Osteocyte (in vitro differentiated cells): ENCODE measurements around the gene RHO. TPM values are rescaled to one million over a fixed set of nuclear protein-coding genes. Genes with fewer than 3 reads are reported as not detected.

Experiments used
- DNase-seq: peaks from one replicate; pipeline ENCODE4 v3.0.0; 2021; ENCODE audit warnings: mixed read lengths; ENCODE audit not compliant: unreplicated experiment; ENCODE audit errors: extremely low spot score
- H3K27ac Mint-ChIP-seq: one replicate; pipeline ENCODE4 v1.8.0; 2021; ENCODE audit warnings: mild to moderate bottlenecking, mixed read lengths; ENCODE audit not compliant: unreplicated experiment
- H3K27me3 Mint-ChIP-seq: one replicate; pipeline ENCODE4 v1.8.0; 2021; ENCODE audit warnings: mixed read lengths; ENCODE audit not compliant: unreplicated experiment
- H3K36me3 Mint-ChIP-seq: one replicate; pipeline ENCODE4 v1.8.0; 2021; ENCODE audit warnings: mixed read lengths; ENCODE audit not compliant: unreplicated experiment
- H3K4me1 Mint-ChIP-seq: one replicate; pipeline ENCODE4 v1.8.0; 2021; ENCODE audit warnings: mixed read lengths; ENCODE audit not compliant: unreplicated experiment
- H3K4me3 Mint-ChIP-seq: one replicate; pipeline ENCODE4 v1.8.0; 2021; ENCODE audit warnings: mild to moderate bottlenecking, moderate library complexity, mixed read lengths; ENCODE audit not compliant: unreplicated experiment
- H3K9me3 Mint-ChIP-seq: one replicate; pipeline ENCODE4 v1.8.0; 2021; ENCODE audit warnings: mixed read lengths; ENCODE audit not compliant: unreplicated experiment
- CTCF ChIP-seq: fragments of 200-600 bp; sonication (generic); IDR thresholded peaks from 2 replicates; pipeline ENCODE4 v1.5.0; 2021; ENCODE audit warnings: antibody characterized with exemption, mild to moderate bottlenecking, moderate library complexity
- total RNA-seq: library from RNA; stranded (reverse); gene quantifications from 2 replicates; pipeline ENCODE4 v1.2.1, GENCODE V29; 2021

RHO gene
- total RNA-seq, 1 donor from 2014 or later = not detected

DNA sequence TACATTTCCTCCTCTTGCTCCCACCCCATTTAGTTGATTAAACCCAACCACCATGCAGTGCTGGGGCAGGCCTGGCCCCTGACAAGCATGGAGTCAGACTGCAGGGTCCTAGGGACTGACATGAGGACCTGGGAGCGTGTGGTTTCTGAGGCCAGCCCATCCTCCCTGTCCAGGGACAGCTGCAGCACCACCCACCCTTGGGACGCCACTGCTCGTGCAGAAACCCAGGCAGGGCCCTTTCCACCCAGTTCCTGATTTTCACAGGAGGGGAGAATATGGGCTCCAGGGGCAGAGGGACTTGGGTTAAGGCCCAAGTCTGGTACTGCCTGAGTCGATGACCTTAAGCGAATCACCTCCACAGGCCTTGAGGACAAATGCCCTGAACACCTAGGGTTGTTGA lies 54.4 kb downstream of the RHO start:
- Mint-ChIP-seq H3K4me1 (peaks cover 19% of the 10 kb centered on the region), H3K9me3 (no peaks in the 10 kb centered on the region), H3K27ac (no peak overlapping the region), H3K4me3 (no peak overlapping the region), H3K27me3 (no peaks in the 10 kb centered on the region), H3K36me3 (peaks cover 38% of the 10 kb centered on the region)
- no peak for DNase-seq
- no peak for TF ChIP-seq CTCF

DNA sequence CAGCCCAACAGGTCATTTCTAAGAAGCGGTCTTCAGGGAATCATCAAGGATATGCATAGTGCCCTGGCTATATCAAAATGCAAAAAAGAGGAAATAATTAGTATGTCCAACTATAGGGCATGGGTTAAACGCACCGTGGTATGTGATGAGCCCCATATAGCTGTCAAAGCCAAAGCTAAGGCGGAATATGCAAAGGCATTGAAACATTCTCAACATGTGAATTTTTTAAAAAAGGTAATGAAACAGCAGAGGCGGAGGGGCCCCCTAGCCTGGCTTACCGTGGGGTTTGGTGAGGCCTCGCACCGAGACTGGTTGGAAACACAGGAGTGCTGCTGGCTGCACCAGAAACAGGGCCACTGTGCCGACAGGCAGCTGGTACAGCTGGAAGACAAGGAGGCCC lies 54.9 kb downstream of the RHO start:
- peaks cover 20% of the 10 kb centered on the region for H3K4me1 Mint-ChIP-seq
- no peaks in the 10 kb centered on the region for H3K9me3 Mint-ChIP-seq
- no peak for TF ChIP-seq CTCF
- H3K4me3 Mint-ChIP-seq = no peak overlapping the region
- H3K36me3 Mint-ChIP-seq = peaks cover 40% of the 10 kb centered on the region
- no peak overlapping the region for H3K27ac Mint-ChIP-seq
- no peak for DNase-seq
- no peaks in the 10 kb centered on the region for H3K27me3 Mint-ChIP-seq

DNA sequence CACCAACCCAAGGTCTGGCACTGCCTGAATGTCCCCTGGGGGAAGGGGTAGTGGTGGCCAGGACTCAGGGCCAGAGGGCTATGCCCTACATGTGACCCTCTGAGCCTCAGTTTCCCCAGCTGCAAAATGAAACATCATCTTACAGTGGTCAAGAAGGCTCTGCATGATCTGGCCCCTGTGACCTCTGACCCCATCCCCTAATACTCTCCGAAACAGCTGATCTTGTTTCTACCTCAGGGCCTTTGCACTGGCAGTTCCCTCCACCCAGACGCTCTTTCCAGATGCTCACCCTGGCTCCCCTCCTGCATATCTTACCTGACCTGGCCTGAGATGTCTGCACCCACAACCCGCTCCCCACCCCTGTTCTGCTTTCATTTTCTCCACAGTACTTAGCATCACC lies 56.2 kb downstream of the RHO start:
- H3K36me3 Mint-ChIP-seq = peaks cover 38% of the 10 kb centered on the region

More for the DNA sequence above, 56.2 kb downstream of the RHO start:
- H3K27me3 Mint-ChIP-seq = no peaks in the 10 kb centered on the region
- H3K4me3 Mint-ChIP-seq = no peak overlapping the region
- TF ChIP-seq CTCF = no peak
- H3K9me3 Mint-ChIP-seq = no peaks in the 10 kb centered on the region
- DNase-seq = no peak
- peaks cover 21% of the 10 kb centered on the region for H3K4me1 Mint-ChIP-seq
- peak overlapping the region; percentile 23 for H3K27ac Mint-ChIP-seq

Other genes with a start within 250 kb of the RHO start
- 24.7 and 25.8 TPM in 2 replicates for gene HMCES, start 249.8 kb upstream of the RHO start, total RNA-seq
- 0.08 and 0.30 TPM in 2 replicates for gene EFCAB12, start 100.0 kb upstream of the RHO start, total RNA-seq
- 23.1 and 24.2 TPM in 2 replicates for gene MBD4, start 88.7 kb upstream of the RHO start, total RNA-seq
- 23.2 and 25.9 TPM in 2 replicates for gene IFT122, start 88.4 kb upstream of the RHO start, total RNA-seq
- not detected in 2 replicates for gene H1-8, start 14.5 kb downstream of the RHO start, total RNA-seq
- 316 and 358 TPM in 2 replicates for gene PLXND1, start 78.0 kb downstream of the RHO start, total RNA-seq